Measurements from ENCODE around the gene OLFML2B. TPM values are rescaled to one million over a fixed set of nuclear protein-coding genes. Genes with fewer than 3 reads are reported as not detected.

Gene OLFML2B
- polyA plus RNA-seq: 1.9 TPM in 1 of 2 replicates, not detected in the other

DNA sequence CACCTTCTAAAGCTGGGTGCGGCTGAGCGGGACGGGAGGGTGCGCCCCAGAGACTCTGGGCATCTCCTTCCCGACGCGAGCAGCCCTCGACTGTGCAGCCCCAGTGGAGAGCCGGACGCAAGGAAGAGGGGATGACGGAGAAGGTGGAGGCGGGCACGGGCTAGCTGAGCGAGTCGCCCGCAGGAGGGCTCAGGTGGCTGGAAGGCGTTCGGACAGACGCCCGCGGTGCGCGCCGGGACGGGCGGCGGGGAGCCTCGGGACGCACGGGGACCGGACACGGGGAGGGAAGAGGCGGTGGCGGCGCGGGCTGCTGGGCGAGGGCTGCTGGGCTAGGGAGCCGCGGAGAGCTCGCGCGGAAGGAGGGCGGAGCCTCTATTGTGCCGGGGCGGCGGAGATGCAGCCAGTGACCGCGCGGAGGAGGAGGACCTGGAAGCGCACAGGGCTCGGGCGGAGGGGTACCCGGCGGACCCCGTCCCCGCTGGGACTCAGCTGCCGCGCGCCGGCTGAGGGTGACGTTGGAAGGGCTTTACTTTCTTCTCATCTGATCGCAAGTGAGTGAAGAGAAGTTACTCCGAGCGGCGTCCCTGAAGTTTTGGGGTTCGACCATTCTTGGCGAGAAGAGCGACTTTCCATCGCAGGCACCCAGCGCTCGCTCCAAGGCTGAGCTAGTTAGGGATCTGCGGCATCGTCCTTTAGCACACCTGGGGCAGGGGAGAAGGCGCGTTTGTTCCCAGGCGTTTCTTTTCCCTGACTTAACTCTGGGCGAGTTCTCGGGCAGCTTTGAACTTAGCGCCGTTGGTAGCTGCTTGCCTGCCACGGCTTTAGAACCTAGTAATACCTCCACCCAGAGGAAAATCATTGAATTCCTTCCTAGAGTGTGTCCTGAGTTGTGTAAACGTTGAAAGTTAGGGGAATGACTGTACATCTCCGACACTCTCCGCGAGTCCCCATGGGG is at the start of gene OLFML2B:
OLFML2B (minus strand) TSS at position 323 of the 955 bp plus-strand sequence. CDS start 439 bp downstream, outside the sequence.

DNA sequence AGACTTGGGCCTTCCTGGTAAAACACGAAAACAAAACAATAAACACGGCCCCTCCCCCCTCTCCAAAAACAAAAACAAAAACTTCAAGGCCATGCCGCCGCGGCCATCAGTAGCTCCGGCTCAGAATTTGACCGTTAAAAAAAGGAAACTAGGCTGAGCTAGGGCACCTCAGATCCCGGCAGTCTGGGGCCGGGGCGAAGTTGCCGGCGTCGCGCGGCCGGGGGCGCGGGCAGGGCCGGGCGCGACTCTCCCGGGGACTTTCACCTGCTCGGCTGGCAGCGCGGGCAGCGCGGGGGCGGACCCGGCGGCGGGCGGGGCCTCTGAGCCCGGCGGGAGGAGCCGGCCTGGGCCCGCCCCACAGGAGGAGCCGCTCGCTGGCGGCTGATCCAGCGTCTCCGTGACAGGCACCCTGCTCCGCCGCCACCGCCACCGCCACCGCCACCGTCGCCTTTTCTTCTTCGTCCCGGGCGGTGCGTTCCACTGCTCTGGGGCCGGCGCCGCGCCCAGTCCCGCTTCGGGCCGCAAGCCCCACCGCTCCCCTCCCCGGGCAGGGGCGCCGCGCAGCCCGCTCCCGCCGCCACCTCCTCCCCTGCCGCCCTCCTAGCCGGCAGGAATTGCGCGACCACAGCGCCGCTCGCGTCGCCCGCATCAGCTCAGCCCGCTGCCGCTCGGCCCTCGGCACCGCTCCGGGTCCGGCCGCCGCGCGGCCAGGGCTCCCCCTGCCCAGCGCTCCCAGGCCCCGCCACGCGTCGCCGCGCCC is 45.8 kb upstream of the OLFML2B start, which contains the start of gene NOS1AP:
NOS1AP (plus strand) TSS at position 358 of the 760 bp plus-strand sequence. CDS start 487 bp downstream, outside the sequence.

Other genes with a start within 250 kb of the OLFML2B start
- gene NOS1AP, start 45.8 kb upstream of the OLFML2B start, polyA plus RNA-seq: 0.69 and 4.8 TPM in 2 replicates

All from Purkinje cell (primary cell).